HG02970 (cell line): ENCODE data around the gene CTSZ.
"Not testable (repeated sequence)": the region's sequence is repeated elsewhere in the genome, so short reads cannot be mapped to it uniquely, and the experiment has no call there.

Experiments
- ATAC-seq: cut with Tn5 transposase; IDR thresholded peaks from one replicate; pipeline ENCODE4 v1.9.1; 2021; ENCODE audit warnings: mild to moderate bottlenecking, moderate library complexity, moderate number of reproducible peaks; ENCODE audit not compliant: unreplicated experiment, low FRiP score

Gene CTSZ

DNA sequence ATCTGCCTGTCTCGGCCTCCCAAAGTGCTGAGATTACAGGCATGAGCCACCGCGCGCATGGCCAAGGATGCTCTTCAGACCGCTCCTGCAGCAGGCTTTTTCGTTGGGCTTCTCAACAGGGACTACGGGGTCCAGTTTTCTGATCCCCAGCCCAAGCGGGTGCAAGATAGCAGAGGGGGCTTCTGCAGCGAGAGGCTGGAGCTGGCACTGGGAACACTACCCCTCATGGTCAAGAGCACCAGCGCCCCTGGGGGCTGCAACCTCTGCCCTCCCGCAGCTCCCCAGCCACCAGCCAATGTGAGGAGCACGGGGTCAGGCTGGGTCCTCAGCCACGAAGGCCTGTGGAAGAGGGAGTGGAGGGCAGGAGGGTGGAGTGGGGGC, 6.0 kb downstream of the CTSZ start:
- ATAC-seq: no peak

DNA sequence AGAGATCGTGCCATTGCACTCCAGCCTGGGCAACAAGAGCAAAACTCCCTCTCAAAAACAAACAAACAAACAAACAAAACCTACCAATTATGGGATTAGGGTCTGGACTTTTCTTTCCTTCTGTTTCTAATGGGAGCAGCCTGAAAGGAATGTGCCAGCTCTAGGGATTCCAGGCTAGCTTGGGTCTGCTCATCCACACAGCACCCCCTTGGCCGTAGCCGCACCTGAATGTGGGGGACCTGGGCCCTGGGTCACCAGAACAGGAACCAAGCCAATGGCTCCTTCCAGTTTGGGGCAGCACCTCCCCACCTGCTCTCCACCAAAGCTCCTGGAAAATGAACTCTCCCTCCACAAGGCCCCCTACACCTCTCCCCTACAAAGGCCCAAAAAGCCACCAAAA, 6.7 kb downstream of the CTSZ start:
- no peak for ATAC-seq

DNA sequence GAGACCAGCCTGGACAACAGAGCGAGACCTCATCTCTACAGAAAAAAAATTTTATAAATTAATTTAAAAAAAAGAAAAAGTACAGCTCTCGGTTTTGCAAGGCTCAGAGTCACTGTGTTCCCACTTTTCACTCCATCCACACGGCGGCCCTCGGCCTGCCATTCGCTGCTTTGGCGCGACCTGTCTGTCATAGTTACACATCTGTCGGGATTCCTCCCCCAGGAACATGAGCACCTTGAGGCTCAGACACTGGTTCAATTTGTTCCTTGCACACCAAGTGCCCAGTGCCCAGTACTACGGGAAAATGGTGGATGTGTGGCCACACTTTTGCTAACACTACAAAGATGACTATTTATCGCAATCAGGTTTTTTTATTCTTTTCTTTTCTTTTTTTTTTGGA, 8.4 kb downstream of the CTSZ start:
- no peak for ATAC-seq

DNA sequence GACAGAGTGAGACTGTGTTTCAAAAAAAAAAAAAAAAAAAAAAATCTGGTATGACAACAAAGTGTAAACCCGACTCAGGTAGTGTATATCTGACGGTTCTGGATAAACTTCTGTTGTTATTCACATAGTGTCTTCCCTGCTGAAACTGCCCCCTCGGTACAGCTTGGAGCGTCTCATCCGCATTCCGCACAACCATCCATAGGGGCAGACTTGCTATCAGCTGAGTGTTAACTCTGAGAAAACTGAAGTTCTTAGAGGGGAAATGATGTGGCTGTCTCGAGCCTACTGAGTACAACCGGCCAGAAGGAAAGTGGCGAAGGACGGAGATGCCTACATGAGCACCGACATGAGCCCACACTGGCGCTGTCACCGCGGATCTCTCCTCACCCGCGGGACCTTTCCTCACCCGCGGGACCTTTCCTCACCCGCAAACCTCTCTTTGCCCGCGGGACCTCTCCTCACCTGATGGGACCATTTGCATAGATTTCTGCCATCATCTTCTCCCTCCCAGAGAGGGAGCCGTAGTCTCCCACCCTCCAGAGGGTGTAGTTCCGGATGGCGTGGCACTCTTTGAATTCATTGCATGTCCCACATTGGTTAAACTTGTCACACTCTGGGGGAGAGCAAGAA, 9.8 kb downstream of the CTSZ start:
- no peak for ATAC-seq

DNA sequence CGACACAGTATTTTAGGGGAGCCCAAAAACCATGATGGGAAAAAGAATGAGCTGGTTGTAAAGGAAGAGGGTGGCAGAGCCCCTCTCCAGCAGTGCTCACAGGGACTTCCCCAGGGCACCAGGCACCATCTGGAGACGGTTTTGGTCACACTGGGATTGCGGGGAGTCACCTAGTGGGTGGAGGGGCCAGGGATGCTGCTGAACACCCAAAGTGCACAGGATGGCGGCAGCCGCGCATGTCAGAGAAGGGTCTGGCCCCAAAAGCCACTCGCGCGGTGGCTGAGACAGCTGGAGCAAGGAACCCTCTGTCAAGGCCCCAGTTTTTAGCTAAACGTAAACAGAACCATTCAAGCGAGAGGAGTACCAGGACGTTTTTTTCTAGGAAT, 10.8 kb downstream of the CTSZ start:
- no peak for ATAC-seq

DNA sequence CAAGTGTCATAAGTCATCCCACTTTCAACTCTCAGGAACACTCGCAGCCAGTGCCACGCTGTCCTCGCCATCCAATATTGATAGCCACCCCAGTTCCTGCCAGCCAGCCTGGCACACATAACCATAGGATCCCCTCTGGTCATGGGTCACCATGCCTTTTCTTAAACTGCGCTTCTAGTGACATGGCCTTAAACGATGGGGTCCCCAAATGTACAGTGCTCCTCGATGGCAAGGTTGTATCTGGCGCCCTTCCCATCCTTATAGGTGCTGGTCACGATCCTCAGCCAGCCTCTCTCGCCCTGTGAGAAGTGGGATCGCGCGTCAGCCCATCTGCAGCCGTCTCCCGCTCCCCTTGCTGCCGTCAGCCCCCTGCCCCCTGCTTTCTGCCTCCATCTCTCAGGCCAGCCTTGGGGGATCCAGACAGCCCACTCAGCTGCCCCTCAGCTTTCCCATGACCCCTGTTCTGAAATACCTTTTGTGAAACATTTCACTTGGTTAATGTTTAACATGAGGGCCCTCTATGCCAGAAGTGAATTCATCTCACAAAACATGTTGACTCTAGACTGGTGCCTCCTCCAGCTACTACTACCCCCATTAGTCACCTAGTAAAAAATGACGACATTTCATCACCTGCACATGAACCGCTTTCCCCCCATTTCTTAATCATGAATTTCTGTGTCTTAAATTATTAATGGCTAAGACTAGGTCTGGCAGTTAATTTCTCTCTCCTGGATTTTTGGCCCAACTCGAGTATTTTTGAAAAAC, 11.4 kb downstream of the CTSZ start:
- ATAC-seq: no peak

DNA sequence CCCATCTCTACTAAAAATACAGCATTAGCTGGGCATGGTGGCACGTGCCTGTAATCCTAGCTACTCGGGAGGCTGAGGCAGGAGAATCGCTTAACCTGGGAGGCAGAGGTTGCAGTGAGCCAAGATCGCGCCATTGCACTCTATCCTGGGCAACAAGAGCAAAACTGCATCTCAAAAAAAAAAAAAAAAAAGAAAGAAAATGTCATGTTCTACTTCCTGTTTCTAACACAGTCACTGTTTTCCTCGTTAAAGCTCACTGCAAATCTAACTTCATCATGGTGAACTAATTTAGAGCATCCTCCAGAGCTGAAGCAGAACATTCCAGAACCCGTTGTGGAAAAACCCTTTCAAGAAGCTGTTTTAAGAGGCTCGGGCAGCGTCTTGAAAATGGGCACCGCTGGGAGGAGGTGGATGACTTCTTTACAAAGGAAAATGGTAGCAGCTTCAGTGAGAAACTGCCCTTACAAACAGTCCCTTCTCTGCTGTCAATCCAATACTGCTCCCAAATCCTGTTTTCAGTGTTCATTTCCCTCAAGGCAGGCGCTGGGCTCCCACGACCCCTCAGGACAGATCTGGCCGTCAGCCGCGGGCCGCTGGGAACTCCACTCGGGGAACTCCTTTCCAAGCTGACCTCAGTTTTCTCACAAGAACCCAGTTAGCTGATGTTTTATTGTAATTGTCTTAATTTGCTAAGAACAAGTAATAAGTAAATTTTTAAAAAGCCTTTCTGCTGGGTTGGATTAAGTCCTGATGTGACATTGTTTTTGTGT, 12.5 kb downstream of the CTSZ start:
- ATAC-seq: no peak

DNA sequence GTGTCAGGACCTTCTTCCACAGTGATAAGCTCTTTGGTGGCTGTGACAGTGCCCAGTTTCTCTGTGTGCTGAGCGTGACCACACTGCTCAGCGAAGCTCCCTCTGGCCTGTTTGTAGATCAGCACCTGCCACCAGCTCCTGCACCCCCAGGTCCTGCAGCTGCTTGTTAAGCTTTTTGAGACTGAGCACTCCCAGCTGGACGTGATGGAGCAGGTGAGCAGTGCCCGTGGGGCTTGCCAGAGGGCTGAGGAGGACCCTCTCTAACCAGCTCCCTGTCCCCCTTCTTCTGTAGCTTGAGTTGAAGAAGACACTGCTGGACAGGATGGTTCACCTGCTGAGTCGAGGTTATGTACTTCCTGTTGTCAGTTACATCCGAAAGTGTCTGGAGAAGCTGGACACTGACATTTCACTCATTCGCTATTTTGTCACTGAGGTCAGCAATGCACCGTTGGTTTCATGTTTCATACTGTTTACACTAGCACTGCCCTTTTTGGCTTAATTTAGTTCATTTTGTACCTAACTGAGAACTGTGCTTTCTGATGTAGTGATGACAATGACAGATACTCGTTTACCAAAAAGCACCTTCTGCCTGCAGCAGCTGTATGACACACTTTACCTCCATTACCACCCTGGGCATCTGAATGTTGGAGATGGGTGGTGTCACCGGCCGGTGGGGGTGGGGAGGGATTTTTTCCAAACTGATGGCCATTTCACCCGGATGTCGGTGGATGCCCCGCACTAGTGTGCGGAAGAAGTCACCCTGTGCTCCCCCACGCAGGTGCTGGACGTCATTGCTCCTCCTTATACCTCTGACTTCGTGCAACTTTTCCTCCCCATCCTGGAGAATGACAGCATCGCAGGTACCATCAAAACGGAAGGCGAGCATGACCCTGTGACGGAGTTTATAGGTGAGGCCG, 13.5 kb downstream of the CTSZ start:
- no peak for ATAC-seq

DNA sequence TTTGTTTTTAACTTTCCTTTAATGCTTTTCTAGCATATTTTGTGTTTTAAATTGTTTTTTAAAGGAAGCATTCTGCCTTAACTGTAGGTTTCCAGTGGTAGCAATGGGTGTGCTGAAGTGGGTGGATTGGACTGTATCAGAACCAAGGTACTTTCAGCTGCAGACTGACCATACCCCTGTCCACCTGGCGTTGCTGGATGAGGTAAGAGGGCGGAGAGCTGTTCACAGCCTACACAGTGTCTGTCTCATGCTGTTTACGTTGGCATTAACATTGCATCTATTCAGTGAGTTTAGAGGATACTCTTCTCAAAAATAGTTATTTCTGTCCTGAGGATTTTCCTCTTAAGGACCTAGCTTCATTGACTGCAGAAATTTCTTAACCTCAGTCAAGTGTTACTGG, 14.1 kb downstream of the CTSZ start:
- no peak for ATAC-seq

DNA sequence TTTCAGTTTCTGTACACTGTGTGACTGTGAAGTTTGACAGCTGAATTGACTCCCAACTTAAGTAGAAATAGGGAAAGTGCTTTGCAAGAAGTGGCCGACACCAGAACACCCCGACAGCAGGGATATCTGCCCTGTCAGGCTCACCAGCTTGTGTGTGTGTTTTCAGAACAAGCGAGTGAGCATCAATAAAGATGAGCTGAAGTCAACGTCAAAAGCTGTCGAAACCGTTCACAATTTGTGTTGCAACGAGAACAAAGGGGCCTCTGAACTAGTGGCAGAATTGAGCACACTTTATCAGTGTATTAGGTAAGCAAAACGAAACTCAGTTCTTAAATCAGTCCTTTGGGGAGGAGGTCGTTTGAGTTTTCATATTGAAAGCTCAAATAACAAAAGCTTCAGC, 15.3 kb downstream of the CTSZ start:
- no peak for ATAC-seq

DNA sequence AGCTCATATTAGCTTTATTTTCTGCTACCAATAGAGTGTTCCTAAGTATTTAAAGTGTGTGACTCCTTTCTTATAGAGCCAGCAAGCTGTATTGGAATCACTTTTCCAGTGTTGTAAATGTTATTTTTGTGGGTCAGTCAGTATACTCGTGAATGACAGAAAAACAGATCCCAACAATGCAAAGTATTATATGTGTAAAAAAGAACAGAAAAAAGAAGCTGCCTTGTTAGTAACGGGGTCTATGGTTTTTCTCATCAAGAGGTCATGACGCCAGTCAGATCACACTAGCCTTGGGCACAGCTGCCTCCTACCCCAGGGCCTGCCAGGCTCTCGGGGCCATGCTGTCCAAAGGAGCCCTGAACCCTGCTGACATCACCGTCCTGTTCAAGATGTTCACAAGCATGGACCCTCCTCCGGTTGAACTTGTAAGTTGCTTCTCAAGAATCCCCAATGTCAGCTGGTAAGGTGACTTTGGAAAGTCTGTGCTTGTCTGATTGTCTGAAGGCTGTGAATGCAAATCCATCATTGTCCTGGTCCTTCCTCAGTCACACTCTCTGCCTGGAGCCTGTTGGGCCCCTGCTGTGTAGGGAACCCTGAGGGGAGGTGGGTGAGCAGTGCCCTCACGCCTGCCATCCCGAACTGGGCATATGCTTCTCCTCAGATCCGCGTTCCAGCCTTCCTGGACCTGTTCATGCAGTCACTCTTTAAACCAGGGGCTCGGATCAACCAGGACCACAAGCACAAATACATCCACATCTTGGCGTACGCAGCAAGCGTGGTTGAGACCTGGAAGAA, 16.2 kb downstream of the CTSZ start:
- no peak for ATAC-seq

DNA sequence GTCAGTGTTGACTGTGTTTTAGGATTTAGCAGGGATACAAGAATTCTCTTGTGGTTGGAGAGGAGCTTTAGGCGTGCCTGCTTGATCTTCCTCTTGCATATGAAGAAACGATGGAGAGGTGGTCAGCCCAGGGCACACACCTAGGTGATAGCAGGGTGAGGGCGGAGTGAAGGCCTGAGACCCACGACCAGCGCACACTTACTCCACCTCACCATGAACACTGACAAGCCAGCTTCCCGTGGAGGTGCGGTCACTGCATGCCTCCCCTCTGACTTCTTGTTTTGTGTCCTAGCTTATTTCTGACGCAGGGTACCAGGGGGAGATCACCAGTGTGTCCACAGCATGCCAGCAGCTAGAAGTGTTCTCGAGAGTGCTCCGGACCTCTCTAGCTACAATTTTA, 17.9 kb downstream of the CTSZ start:
- no peak for ATAC-seq

DNA sequence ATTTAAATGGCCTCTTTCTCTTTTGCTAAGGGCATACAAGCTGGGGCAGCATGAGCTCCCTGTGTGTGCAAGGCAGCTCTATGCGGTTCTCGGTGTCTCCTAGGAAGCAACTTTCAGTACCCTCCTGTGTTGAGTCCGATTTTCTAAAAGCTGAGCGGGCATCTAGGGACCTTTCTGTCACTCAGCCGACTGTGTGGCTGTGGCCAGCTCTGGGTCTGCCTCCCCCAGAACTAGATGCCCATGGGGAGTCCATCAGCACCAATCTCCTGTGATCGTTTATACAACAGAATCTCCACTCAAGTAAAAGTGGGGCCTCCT, 18.5 kb downstream of the CTSZ start:
- no peak for ATAC-seq

DNA sequence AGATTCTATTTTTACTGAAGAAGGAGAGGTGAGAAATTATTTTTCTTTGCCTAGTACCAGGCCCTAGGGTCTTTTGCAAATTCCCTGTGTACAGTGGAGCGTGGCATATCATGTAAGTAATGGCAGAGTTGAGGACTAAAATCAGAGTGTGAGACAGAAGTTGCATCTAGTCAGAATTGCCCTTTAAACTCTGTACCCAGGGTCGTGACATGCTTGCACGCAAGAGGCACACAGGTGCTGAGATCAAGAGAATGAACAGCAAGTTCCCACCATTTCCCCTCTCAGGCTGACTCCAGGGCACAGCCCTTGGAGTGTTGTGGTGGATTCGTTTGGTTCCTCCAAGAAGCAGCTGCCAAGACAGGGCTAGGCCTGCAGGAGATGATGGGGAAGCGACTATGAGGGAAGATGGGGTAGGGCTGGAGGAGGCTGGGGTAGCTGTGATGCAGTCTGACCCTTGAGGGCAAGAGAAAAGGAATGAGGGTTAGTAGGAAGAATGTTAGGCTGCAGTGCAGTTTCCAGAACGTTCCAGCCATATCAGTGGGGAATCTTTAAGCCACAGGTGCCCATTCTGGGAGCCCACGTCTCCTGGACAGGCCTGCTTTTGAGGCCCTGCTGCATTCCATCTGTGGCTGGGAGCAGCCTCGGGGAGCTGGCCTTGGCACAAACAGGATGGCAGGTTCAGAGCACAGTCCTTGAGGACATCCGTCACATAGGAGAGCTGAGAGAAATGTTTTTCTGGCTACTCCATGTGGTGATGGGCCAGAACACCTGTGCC, 19.1 kb downstream of the CTSZ start:
- ATAC-seq: no peak

DNA sequence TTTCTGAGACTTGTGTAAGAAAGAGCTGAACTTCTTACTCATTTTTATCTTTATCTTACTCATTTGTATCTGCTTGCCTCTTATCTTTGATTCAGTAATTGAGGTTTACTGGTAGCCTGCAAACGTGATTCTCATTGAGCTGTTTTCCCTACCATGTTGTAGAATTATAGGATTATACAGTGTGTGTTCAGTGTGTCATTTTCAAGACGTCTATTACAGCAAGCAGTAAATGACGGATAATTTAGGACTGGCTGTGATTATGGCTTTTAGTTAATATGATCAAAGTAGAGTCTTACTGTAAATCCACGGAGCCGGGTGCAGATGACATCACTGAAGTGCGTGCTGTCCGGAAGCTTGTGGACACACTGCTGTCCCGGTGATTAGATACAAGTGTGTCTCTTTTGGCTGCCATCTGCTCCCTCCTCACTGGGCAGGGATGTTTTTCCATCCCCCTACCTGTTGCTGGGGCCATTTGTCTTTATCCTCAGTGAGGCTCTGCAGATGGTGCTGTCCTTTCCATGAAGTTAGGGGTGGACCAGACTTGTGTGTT, 20.0 kb downstream of the CTSZ start:
- no peak for ATAC-seq

DNA sequence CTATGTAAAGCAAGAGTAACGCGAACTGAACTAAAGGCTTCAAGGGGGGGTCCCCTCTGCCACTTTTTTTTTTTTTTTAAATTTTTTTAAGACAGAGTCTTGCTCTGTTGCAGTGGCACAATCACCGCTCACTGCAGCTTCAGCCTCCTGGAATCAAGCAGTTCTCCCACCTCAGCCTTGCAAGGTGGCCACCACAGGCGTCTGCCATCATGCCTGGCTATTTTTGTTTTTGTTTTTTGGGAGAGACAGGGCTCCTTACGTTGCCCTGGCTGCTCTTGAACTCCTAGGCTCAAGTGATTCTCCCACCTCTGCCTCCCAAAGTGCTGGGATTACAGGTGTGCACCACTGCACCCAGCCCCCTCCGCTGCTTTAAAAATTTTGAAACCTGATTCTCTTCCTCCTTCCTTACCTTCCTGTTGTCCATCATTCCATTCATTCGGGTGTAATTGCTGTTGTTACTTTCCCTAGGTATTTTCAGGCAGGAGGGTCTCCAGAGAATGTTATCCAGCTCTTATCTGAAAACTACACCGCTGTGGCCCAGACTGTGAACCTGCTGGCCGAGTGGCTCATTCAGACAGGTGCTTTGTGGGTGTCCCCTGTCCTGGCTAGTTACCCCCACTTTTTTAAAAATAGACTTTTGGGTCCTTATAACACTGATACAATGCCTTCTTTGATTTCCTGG, 20.6 kb downstream of the CTSZ start:
- no peak for ATAC-seq

DNA sequence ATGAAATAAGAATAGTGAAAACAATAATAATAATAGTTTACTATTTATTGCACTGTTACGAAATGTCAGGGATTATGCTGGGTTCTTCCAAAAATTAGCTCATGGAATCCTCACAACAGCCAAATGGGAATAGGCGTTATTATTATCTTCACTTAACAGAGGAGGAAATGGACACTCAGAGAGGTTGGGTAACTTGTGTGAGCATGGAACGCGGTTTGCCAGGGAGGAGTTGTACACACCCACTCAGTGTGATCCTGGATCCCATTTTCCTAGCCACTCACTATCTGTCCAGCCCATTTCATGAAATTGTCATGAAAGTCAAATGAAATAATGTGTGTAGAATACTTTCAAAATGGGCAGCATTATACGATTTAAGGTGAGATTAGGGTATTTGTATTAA, 21.4 kb downstream of the CTSZ start:
- no peak for ATAC-seq

DNA sequence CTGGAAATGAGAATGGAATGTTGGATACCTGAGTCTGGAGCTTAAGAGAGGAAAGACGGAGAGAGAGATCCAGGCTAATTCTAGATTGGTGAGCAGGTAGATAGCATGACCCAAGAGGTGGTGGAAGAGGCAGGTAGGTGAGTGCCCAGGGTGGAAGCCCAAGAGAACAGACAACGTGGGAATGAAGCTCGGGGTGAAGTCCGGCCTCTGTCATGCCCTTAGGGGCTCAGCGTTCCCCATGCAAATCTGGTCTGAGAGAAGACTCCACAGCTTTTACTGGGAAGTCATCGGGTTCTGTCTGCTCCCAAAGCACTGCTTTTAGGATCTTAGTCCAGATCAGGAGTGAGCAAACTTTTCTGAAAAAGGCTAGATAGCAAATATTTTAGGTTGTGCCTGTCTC, 22.4 kb downstream of the CTSZ start:
- no peak for ATAC-seq

DNA sequence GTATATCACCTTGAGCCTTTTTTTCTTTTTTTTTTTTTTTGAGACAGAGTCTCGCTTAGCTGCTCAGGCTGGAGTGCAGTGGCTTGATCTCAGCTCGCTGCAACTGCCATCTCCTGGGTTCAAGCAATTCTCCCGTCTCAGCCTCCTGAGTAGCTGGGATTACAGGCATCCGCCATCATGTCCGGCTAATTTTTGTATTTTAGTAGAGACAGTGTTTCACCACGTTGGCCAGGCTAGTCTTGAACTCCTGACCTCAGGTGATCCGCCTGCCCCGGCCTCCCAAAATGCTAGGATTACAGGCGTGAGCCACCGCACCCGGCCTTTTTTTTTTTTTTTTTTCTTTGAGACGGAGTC, 24.0 kb downstream of the CTSZ start:
- not testable (repeated sequence) for ATAC-seq
